ENCODE results near the gene GAS2L1. TPM values are rescaled to one million over a fixed set of nuclear protein-coding genes. Genes with fewer than 3 reads are reported as not detected.
A peak's percentile ranks its signal among the peaks of the same experiment; 100 is the strongest.

The GAS2L1 gene
- total and polyA plus RNA-seq, 2 of the 4 experiments (the other 2 are of a cell fraction) = 1.4 to 15.6 TPM

DNA sequence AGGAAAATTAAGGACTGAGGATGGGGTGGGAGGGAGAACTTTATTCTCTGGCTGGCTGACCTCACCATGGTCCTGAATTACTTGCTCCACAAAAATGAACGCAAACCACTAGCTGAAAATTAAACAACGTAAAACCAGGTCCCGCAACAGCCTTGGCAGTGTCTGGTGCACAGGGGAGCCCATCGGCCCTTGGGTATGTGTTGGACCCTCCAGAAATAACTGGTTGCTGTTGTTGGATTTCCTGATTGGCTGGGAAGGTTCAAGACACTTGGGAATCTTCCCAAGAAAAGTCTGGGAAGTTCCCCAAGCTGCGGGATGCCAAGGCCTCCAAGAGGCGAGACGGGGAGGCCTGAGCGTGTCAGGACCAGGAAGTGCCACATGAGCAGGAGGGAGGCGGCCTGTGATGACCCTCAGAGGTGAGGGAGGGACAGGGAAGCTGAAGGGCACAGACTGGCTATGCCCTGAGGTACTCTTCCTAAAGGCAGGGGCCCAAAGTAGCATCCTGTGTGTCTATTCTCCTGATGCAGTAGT, 19.4 kb downstream of the GAS2L1 start:
- no peak overlapping the region for H3K18ac ChIP-seq (ENCODE audit: low read depth, low read length)
- intact Hi-C loops (cut with micrococcal nuclease) (no loop called here), dilution Hi-C loops (cut with HindIII; ENCODE audit: low sequenced_read_pairs, unreplicated experiment) (no loop called here), in situ Hi-C loops (cut with MboI; ENCODE audit: low sequenced_read_pairs) (no loop called here)
- ChIA-PET CTCF (no interaction called here), POLR2A (ENCODE audit: unreplicated experiment) (no interaction called here)
- WGBS, 2 experiments (ENCODE audit: extremely low coverage in 2 of 2, insufficient read length in 1 of 2) = 84% methylated on average over 4 of the region's 9 CpGs; no CpG with 5 or more reads in 1 of the 2 experiments
- no peak overlapping the region for H2BK15ac ChIP-seq (ENCODE audit: low read depth, low read length)
- H3K56ac ChIP-seq (ENCODE audit: extremely low read depth, insufficient read depth, low read length) = no peak overlapping the region
- H4K20me1 ChIP-seq (ENCODE audit: insufficient read depth, low read length) = no peaks in the 10 kb centered on the region
- no peak overlapping the region for H3K23ac ChIP-seq (ENCODE audit: low read depth, low read length)
- ATAC-seq (ENCODE audit: low read depth) = no peak
- DNase-seq = no peak
- H3K27me3 ChIP-seq (ENCODE audit: control insufficient read depth, insufficient read depth, low read length) = no peaks in the 10 kb centered on the region
- peak overlapping the region; percentile 51 for H2AK9ac ChIP-seq (replicated peaks; ENCODE audit: low read depth, low read length, poor library complexity)
- H3K79me1 ChIP-seq (ENCODE audit: low read depth in 1 of 2, low read length in 2 of 2) = no peaks in the 10 kb centered on the region
- TF ChIP-seq CHD1 (IDR thresholded peaks at IDR 0.05; ENCODE audit: low read depth, low read length) = no peak
- no peak for TF ChIP-seq RCOR1 (IDR thresholded peaks at IDR 0.05; ENCODE audit: insufficient replicate concordance, low read length)
- TF ChIP-seq, protein P1, sequence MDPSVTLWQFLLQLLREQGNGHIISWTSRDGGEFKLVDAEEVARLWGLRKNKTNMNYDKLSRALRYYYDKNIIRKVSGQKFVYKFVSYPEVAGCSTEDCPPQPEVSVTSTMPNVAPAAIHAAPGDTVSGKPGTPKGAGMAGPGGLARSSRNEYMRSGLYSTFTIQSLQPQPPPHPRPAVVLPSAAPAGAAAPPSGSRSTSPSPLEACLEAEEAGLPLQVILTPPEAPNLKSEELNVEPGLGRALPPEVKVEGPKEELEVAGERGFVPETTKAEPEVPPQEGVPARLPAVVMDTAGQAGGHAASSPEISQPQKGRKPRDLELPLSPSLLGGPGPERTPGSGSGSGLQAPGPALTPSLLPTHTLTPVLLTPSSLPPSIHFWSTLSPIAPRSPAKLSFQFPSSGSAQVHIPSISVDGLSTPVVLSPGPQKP (IDR thresholded peaks at IDR 0.05; ENCODE audit: borderline replicate concordance, low read depth, low read length) = no peak
- no peak for TF ChIP-seq MAZ (IDR thresholded peaks at IDR 0.05; ENCODE audit: borderline replicate concordance, low read depth, low read length)
- TF ChIP-seq RAD21 (IDR thresholded peaks at IDR 0.05; ENCODE audit: low read length) = no peak
- no peak for TF ChIP-seq MAFK (IDR thresholded peaks at IDR 0.05; ENCODE audit: low read depth, low read length)
- TF ChIP-seq, protein P2, sequence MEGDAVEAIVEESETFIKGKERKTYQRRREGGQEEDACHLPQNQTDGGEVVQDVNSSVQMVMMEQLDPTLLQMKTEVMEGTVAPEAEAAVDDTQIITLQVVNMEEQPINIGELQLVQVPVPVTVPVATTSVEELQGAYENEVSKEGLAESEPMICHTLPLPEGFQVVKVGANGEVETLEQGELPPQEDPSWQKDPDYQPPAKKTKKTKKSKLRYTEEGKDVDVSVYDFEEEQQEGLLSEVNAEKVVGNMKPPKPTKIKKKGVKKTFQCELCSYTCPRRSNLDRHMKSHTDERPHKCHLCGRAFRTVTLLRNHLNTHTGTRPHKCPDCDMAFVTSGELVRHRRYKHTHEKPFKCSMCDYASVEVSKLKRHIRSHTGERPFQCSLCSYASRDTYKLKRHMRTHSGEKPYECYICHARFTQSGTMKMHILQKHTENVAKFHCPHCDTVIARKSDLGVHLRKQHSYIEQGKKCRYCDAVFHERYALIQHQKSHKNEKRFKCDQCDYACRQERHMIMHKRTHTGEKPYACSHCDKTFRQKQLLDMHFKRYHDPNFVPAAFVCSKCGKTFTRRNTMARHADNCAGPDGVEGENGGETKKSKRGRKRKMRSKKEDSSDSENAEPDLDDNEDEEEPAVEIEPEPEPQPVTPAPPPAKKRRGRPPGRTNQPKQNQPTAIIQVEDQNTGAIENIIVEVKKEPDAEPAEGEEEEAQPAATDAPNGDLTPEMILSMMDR (conservative IDR thresholded peaks at IDR 0.05; ENCODE audit: low read depth, low read length) = no peak
- no peak for TF ChIP-seq FOS (IDR thresholded peaks at IDR 0.05; ENCODE audit: low read depth, low read length)
- no peak for TF ChIP-seq POLR2A (IDR thresholded peaks at IDR 0.05; ENCODE audit: low read depth, low read length)
- TF ChIP-seq SMC3 (IDR thresholded peaks at IDR 0.05; ENCODE audit: low read depth, low read length) = no peak
- no peak for TF ChIP-seq CEBPB (IDR thresholded peaks at IDR 0.05; ENCODE audit: low read depth, low read length)
- no peak for TF ChIP-seq NFE2L2 (IDR thresholded peaks at IDR 0.05; ENCODE audit: low read depth, low read length)
- no peak for TF ChIP-seq BHLHE40 (IDR thresholded peaks at IDR 0.05; ENCODE audit: low read depth, low read length)
- no peak for TF ChIP-seq RFX5 (IDR thresholded peaks at IDR 0.05; ENCODE audit: low read depth, low read length)
- H3K9ac ChIP-seq (ENCODE audit: low read depth, low read length) = no peak overlapping the region
- no peak overlapping the region for H3K14ac ChIP-seq (replicated peaks; ENCODE audit: low read depth, low read length)
- peaks cover 3% of the 10 kb centered on the region for H3K4me1 ChIP-seq (ENCODE audit: control insufficient read depth, insufficient read depth, low read length)
- no peak overlapping the region for H2BK120ac ChIP-seq (ENCODE audit: low read depth, low read length)
- no TSS peak for BruUV-seq (replicated peaks)
- no peak overlapping the region for H3K4me2 ChIP-seq (ENCODE audit: low read depth, low read length)
- no peak overlapping the region for H2AK5ac ChIP-seq (ENCODE audit: low read depth, low read length)
- H2BK5ac ChIP-seq (ENCODE audit: low read depth, low read length, poor library complexity, severe bottlenecking) = no peak overlapping the region
- H3K9me1 ChIP-seq (ENCODE audit: insufficient read depth, low read length) = peaks cover under 1% of the 10 kb centered on the region; the same call in 1 of the 2 replicates
- no peak overlapping the region for H2BK20ac ChIP-seq (ENCODE audit: low read depth, low read length)
- no peak overlapping the region for H4K5ac ChIP-seq (ENCODE audit: low read depth, low read length)
- no peak overlapping the region for H3K4ac ChIP-seq (ENCODE audit: low read depth, low read length)
- H3K4me3 ChIP-seq (ENCODE audit: insufficient read depth, low read depth, low read length) = no peak overlapping the region
- no peak overlapping the region for H3K27ac ChIP-seq (ENCODE audit: insufficient read depth, low read length)
- no peak overlapping the region for H4K8ac ChIP-seq (ENCODE audit: low read depth in 2 of 2, low read length in 2 of 2)
- H2AFZ ChIP-seq (replicated peaks; ENCODE audit: low read length, poor library complexity) = no peak overlapping the region
- H3K36me3 ChIP-seq (ENCODE audit: control insufficient read depth, insufficient read depth, low read length) = peaks cover 28% of the 10 kb centered on the region
- H4K91ac ChIP-seq (ENCODE audit: insufficient read depth, low read depth, low read length) = no peak overlapping the region
- no peaks in the 10 kb centered on the region for H3K9me3 ChIP-seq (ENCODE audit: control insufficient read depth, insufficient read depth, low read length)

Data from IMR-90 (cell line).